B cell (primary cell): ENCODE data around the gene ARHGEF10L. TPM values are rescaled to one million over a fixed set of nuclear protein-coding genes. Genes with fewer than 3 reads are reported as not detected.

Experiments
- ATAC-seq: fragments of 200-7000 bp; cut with Tn5 transposase; one replicate; pipeline ENCODE4 v1.10.0; 2021; ENCODE audit warnings: low read depth, mild to moderate bottlenecking, moderate number of reproducible peaks, moderate library complexity
- CTCF ChIA-PET: fragments of 350-600 bp; sonication (Branson Sonifier 250); formaldehyde crosslinking; loops from one replicate; lab custom pipeline; 2021; ENCODE audit warnings: antibody characterized with exemption, inconsistent platforms; lab: Charles Lee
- POLR2A ChIA-PET: fragments of 350-600 bp; sonication (Branson Sonifier 250); formaldehyde crosslinking; loops from one replicate; lab custom pipeline; 2021; ENCODE audit warnings: antibody characterized with exemption; lab: Charles Lee
- DNase-seq: peaks from one replicate; pipeline ENCODE4 v3.0.0; 2013
- H2AFZ ChIP-seq: 2 replicates; pipeline ENCODE4 v1.6.1; 2012; ENCODE audit warnings: mild to moderate bottlenecking, low read depth, low read length; ENCODE audit not compliant: insufficient read depth, poor library complexity, severe bottlenecking
- H3K27ac ChIP-seq, 2 donors: 1 replicate in 1 of 2; 2 replicates in 1 of 2; pipeline ENCODE4 v1.5.1; 2012 to 2013; ENCODE audit warnings: low read length in 2 of 2, mild to moderate bottlenecking in 2 of 2, moderate library complexity in 1 of 2
- H3K27me3 ChIP-seq, 4 experiments: fragments of 200-600 bp in 1 of 4; sonication (generic) in 1 of 4; replicated peaks in 1 of 4; 1 replicate in 2 of 4; 2 replicates in 2 of 4; pipeline versions ENCODE4 v1.6.1 to v1.7.0; 2013 to 2016; ENCODE audit warnings: low read length in 3 of 4, mild to moderate bottlenecking in 2 of 4, mixed read lengths in 1 of 4, moderate library complexity in 1 of 4; ENCODE audit not compliant: insufficient read depth in 4 of 4, control insufficient read depth in 3 of 4; ENCODE audit errors: control extremely low read depth in 1 of 4
- H3K36me3 ChIP-seq, 2 experiments: replicated peaks in 1 of 2; 1 replicate in 1 of 2; 2 replicates in 1 of 2; pipeline versions ENCODE4 v1.6.1 to v1.7.1; 2013; ENCODE audit warnings: low read length in 1 of 2; ENCODE audit not compliant: insufficient read depth in 2 of 2, control insufficient read depth in 1 of 2; ENCODE audit errors: control extremely low read depth in 1 of 2, extremely low read depth in 1 of 2
- H3K4me1 ChIP-seq, 2 donors: fragments of 200-600 bp in 1 of 2; sonication (generic) in 1 of 2; 1 replicate in 1 of 2; 2 replicates in 1 of 2; pipeline versions ENCODE4 v1.5.1 to v1.6.1; 2013 to 2017; ENCODE audit warnings: low read length in 2 of 2; ENCODE audit not compliant: control insufficient read depth in 2 of 2, insufficient read depth in 2 of 2
- H3K4me2 ChIP-seq: replicated peaks from 2 replicates; pipeline ENCODE3; 2012; ENCODE audit warnings: mild to moderate bottlenecking, low read depth, low read length; ENCODE audit not compliant: poor library complexity, severe bottlenecking
- H3K4me3 ChIP-seq, 5 experiments: fragments of 200-600 bp in 1 of 5; sonication (generic) in 1 of 5; 1 replicate in 3 of 5; 2 replicates in 2 of 5; pipeline versions ENCODE4 v1.5.1 to v1.7.0; 2011 to 2016; ENCODE audit warnings: low read length in 4 of 5, mild to moderate bottlenecking in 4 of 5, low read depth in 2 of 5, control low read depth in 1 of 5, moderate library complexity in 1 of 5; ENCODE audit not compliant: insufficient read depth in 1 of 5; ENCODE audit errors: control extremely low read depth in 1 of 5, extremely low read depth in 1 of 5
- H3K79me2 ChIP-seq: fragments of 200-600 bp; sonication (generic); one replicate; pipeline ENCODE4 v1.6.0; 2016; ENCODE audit warnings: low read length; ENCODE audit not compliant: control insufficient read depth, insufficient read depth
- H3K9ac ChIP-seq: fragments of 200-600 bp; sonication (generic); 2 replicates; pipeline ENCODE4 v1.6.1; 2017; ENCODE audit warnings: mild to moderate bottlenecking, low read length, moderate library complexity
- H3K9me3 ChIP-seq, 3 donors: one replicate each; pipeline versions ENCODE4 v1.6.1 to v1.7.1; 2013; ENCODE audit warnings: low read length in 2 of 3; ENCODE audit not compliant: control insufficient read depth in 2 of 3, insufficient read depth in 1 of 3; ENCODE audit errors: control extremely low read depth in 1 of 3
- H4K20me1 ChIP-seq: 2 replicates; pipeline ENCODE4 v1.6.0; 2012; ENCODE audit warnings: mild to moderate bottlenecking, low read length; ENCODE audit not compliant: insufficient read depth, control insufficient read depth, poor library complexity, severe bottlenecking
- H3K27ac Mint-ChIP-seq: one replicate; pipeline ENCODE4 v1.8.0; 2021; ENCODE audit warnings: mixed read lengths
- H3K27me3 Mint-ChIP-seq: one replicate; pipeline ENCODE4 v1.8.0; 2021; ENCODE audit warnings: mixed read lengths
- H3K4me1 Mint-ChIP-seq: one replicate; pipeline ENCODE4 v1.8.0; 2021; ENCODE audit warnings: mixed read lengths
- H3K4me3 Mint-ChIP-seq: one replicate; pipeline ENCODE4 v1.8.0; 2021; ENCODE audit warnings: mixed read lengths
- H3K9me3 Mint-ChIP-seq: one replicate; pipeline ENCODE4 v1.8.0; 2022; ENCODE audit warnings: mixed read lengths; ENCODE audit not compliant: insufficient read depth
- EZH2 ChIP-seq: IDR thresholded peaks from 2 replicates; pipeline ENCODE4 v1.6.1; 2012; ENCODE audit warnings: borderline replicate concordance, low read depth, mild to moderate bottlenecking, moderate library complexity, low read length; ENCODE audit not compliant: insufficient read depth, poor library complexity, severe bottlenecking
- WGBS: methylation state at CpG from one replicate; pipeline ENCODE4 v1.1.5; 2013; ENCODE audit warnings: missing lambda C conversion rate; ENCODE audit not compliant: insufficient coverage; 5-methylcytosine and 5-hydroxymethylcytosine counted together
- intact Hi-C: fragments of 100-400 bp; cut with micrococcal nuclease; formaldehyde crosslinking; loops from one replicate; pipeline ENCODE4 v1.10.0; 2022
- polyA plus RNA-seq: library from polyadenylated mRNA; depleted of rRNA; stranded (reverse); fragments of >200 nt; gene quantifications from 2 replicates; pipeline ENCODE4 v1.2.3, GENCODE V29; 2012
- total RNA-seq, 2 donors: library from RNA; stranded (reverse); fragments of 120-200 nt in 1 of 2; gene quantifications; 1 replicate in 1 of 2; 2 replicates in 1 of 2; pipeline versions ENCODE4 v1.2.3 to v1.2.4, GENCODE V29; 2013 to 2022
- TF ChIP-seq, protein P1 (sequence below): fragments of 200-600 bp; IDR thresholded peaks from one replicate; pipeline ENCODE4 v1.8.0; 2022; ENCODE audit warnings: antibody characterized with exemption, mild to moderate bottlenecking

The ARHGEF10L gene
- total and polyA plus RNA-seq, 2 donors (not counting 1 experiment from before 2014, with no cell fraction given), result 2.0 to 4.9 TPM

DNA sequence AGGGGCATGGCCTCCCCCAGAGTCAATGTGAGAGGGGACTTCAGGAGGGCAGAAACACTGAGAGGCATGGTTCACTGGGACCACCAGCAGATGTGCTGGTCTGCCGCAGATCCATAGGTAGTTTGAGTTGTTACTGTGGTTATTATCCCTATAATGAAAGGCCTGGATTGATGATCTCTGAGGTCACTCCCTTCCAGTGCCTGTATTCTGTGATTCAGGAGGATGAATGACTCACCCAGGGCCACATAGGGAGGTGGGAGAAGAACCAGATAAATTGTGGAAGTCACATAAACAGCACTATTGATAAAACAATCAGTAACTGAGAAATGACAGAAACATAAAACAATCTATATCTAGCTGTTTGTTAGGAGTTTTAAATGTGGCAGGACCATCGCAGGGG is 193.0 kb downstream of the ARHGEF10L start:
- CTCF ChIA-PET, result no interaction called here
- Histone ChIP-seq H3K9ac (no peak overlapping the region), H3K27ac (no peak overlapping the region), H4K20me1 (no peaks in the 10 kb centered on the region), H3K27me3 (no peaks in the 10 kb centered on the region), H3K9me3 (peaks cover 0 to 10% (median 0%) of the 10 kb centered on the region in 3 donors), H3K36me3 (no peaks in the 10 kb centered on the region), H3K79me2 (no peaks in the 10 kb centered on the region), H2AFZ (no peak overlapping the region), H3K4me1 (no peaks in the 10 kb centered on the region), H3K4me2 (no peak overlapping the region), H3K4me3 (no peak overlapping the region)
- no peaks in the 10 kb centered on the region for H3K9me3 Mint-ChIP-seq
- POLR2A ChIA-PET, result no interaction called here
- no peak overlapping the region for H3K27ac Mint-ChIP-seq
- intact Hi-C loops, result no loop called here
- H3K27me3 Mint-ChIP-seq, result no peaks in the 10 kb centered on the region
- H3K4me1 Mint-ChIP-seq, result no peaks in the 10 kb centered on the region
- 90% methylated on average over 2 of the region's 2 CpGs for WGBS
- ATAC-seq (no peak), DNase-seq (no peak)
- no peak overlapping the region for H3K4me3 Mint-ChIP-seq
- TF ChIP-seq, protein P1, sequence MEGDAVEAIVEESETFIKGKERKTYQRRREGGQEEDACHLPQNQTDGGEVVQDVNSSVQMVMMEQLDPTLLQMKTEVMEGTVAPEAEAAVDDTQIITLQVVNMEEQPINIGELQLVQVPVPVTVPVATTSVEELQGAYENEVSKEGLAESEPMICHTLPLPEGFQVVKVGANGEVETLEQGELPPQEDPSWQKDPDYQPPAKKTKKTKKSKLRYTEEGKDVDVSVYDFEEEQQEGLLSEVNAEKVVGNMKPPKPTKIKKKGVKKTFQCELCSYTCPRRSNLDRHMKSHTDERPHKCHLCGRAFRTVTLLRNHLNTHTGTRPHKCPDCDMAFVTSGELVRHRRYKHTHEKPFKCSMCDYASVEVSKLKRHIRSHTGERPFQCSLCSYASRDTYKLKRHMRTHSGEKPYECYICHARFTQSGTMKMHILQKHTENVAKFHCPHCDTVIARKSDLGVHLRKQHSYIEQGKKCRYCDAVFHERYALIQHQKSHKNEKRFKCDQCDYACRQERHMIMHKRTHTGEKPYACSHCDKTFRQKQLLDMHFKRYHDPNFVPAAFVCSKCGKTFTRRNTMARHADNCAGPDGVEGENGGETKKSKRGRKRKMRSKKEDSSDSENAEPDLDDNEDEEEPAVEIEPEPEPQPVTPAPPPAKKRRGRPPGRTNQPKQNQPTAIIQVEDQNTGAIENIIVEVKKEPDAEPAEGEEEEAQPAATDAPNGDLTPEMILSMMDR, result no peak
- TF ChIP-seq EZH2, result no peak

DNA sequence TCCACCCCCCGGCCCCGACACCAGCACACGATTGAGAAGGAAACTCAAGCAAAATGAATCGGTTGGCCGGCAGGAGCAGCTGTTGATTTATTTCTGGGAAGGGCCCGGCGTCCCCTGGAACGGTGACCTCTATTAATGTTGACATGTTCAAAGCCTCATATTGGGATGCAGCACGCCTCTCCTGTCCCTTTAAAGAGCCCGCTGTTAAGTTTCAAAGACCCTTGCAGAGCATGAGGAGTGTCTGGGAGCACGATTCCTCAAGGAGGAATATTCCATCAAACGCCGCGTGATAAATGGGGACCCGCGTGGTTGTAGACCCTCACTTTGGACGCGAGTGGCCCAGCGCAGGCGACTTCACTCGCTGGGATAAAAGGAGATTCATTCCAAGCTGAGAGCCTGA is 194.2 kb downstream of the ARHGEF10L start:
- H3K27ac Mint-ChIP-seq, result no peak overlapping the region
- Histone ChIP-seq H3K79me2 (no peaks in the 10 kb centered on the region), H3K27ac (no peak overlapping the region), H3K4me1 (no peaks in the 10 kb centered on the region), H3K36me3 (no peaks in the 10 kb centered on the region), H3K9ac (no peak overlapping the region), H3K27me3 (no peaks in the 10 kb centered on the region), H3K4me3 (no peak overlapping the region), H4K20me1 (no peaks in the 10 kb centered on the region), H2AFZ (no peak overlapping the region), H3K4me2 (no peak overlapping the region), H3K9me3 (peaks cover 0 to 3% (median 0%) of the 10 kb centered on the region in 3 donors)
- TF ChIP-seq, protein P1, result no peak
- no peak for TF ChIP-seq EZH2
- DNase-seq (no peak), ATAC-seq (no peak)
- H3K4me3 Mint-ChIP-seq, result no peak overlapping the region
- WGBS, result 86% methylated on average over 21 of the region's 21 CpGs
- H3K9me3 Mint-ChIP-seq, result no peaks in the 10 kb centered on the region
- H3K4me1 Mint-ChIP-seq, result no peaks in the 10 kb centered on the region
- CTCF ChIA-PET, result no interaction called here
- no peaks in the 10 kb centered on the region for H3K27me3 Mint-ChIP-seq
- POLR2A ChIA-PET, result no interaction called here
- intact Hi-C loops, result no loop called here
